ENCODE data around the gene TLR8.
A peak's percentile ranks its signal among the peaks of the same experiment; 100 is the strongest.
"Not testable (repeated sequence)": the region's sequence is repeated elsewhere in the genome, so short reads cannot be mapped to it uniquely, and the experiment has no call there.

The TLR8 gene

GRCh38 chrX:12899506-12899905 is 6.9 kb upstream of the TLR8 start:
- DNase-seq, result no peak

- peak; percentile 68 for DNase-seq
Measured at GRCh38 chrX:12901486-12901885, 4.9 kb upstream of the TLR8 start.

- no peak for DNase-seq
Measured at GRCh38 chrX:12903646-12904045, 2.8 kb upstream of the TLR8 start.

GRCh38 chrX:12910423-12911121 is 4.2 kb downstream of the TLR8 start:
- no peak for DNase-seq

- DNase-seq, result no peak
Measured at GRCh38 chrX:12911122-12911470, 4.7 kb downstream of the TLR8 start.

- DNase-seq, result no peak
Measured at GRCh38 chrX:12912791-12913482, 6.5 kb downstream of the TLR8 start.

GRCh38 chrX:12917753-12918152 is 11.3 kb downstream of the TLR8 start:
- no peak for DNase-seq

- no peak for DNase-seq
Measured at GRCh38 chrX:12919051-12919450, 12.6 kb downstream of the TLR8 start.

GRCh38 chrX:12919620-12920019 is 13.2 kb downstream of the TLR8 start:
- no peak for DNase-seq

GRCh38 chrX:12920990-12921389 is 14.6 kb downstream of the TLR8 start:
- no peak for DNase-seq

GRCh38 chrX:12921886-12922598 is 15.6 kb downstream of the TLR8 start:
- no peak for DNase-seq

- DNase-seq, result no peak
Measured at GRCh38 chrX:12922599-12922919, 16.1 kb downstream of the TLR8 start.

GRCh38 chrX:12929701-12930100 is 23.3 kb downstream of the TLR8 start:
- no peak for DNase-seq

GRCh38 chrX:12930150-12930549 is 23.7 kb downstream of the TLR8 start:
- DNase-seq, result no peak

- DNase-seq, result no peak
Measured at GRCh38 chrX:12932244-12932643, 25.8 kb downstream of the TLR8 start.

- DNase-seq, result no peak
Measured at GRCh38 chrX:12934850-12935249, 28.4 kb downstream of the TLR8 start.

- DNase-seq, result peak; percentile 26
Measured at GRCh38 chrX:12936947-12937346, 30.5 kb downstream of the TLR8 start.

- DNase-seq, result not testable (repeated sequence)
Measured at GRCh38 chrX:12940471-12940870, 34.1 kb downstream of the TLR8 start.

GRCh38 chrX:12943592-12943991 is 37.2 kb downstream of the TLR8 start:
- not testable (repeated sequence) for DNase-seq

- not testable (repeated sequence) for DNase-seq
Measured at GRCh38 chrX:12944452-12944851, 38.0 kb downstream of the TLR8 start.

- no peak for DNase-seq
Measured at GRCh38 chrX:12945494-12945893, 39.1 kb downstream of the TLR8 start.

GRCh38 chrX:12946406-12946805 is 40.0 kb downstream of the TLR8 start:
- no peak for DNase-seq

- peak; percentile 88 for DNase-seq
Measured at GRCh38 chrX:12946838-12947544, 40.6 kb downstream of the TLR8 start.

All from NCI-H82 (cell line).